Osteocyte (in vitro differentiated cells): ENCODE measurements around the gene ZCCHC7. TPM values are rescaled to one million over a fixed set of nuclear protein-coding genes. Genes with fewer than 3 reads are reported as not detected.
"Not testable (repeated sequence)": the region's sequence is repeated elsewhere in the genome, so short reads cannot be mapped to it uniquely, and the experiment has no call there.

Source experiments
- DNase-seq: peaks from one replicate; pipeline ENCODE4 v3.0.0; 2021; ENCODE audit warnings: mixed read lengths; ENCODE audit not compliant: unreplicated experiment; ENCODE audit errors: extremely low spot score
- H3K27ac Mint-ChIP-seq: one replicate; pipeline ENCODE4 v1.8.0; 2021; ENCODE audit warnings: mild to moderate bottlenecking, mixed read lengths; ENCODE audit not compliant: unreplicated experiment
- H3K27me3 Mint-ChIP-seq: one replicate; pipeline ENCODE4 v1.8.0; 2021; ENCODE audit warnings: mixed read lengths; ENCODE audit not compliant: unreplicated experiment
- H3K36me3 Mint-ChIP-seq: one replicate; pipeline ENCODE4 v1.8.0; 2021; ENCODE audit warnings: mixed read lengths; ENCODE audit not compliant: unreplicated experiment
- H3K4me1 Mint-ChIP-seq: one replicate; pipeline ENCODE4 v1.8.0; 2021; ENCODE audit warnings: mixed read lengths; ENCODE audit not compliant: unreplicated experiment
- H3K4me3 Mint-ChIP-seq: one replicate; pipeline ENCODE4 v1.8.0; 2021; ENCODE audit warnings: mild to moderate bottlenecking, moderate library complexity, mixed read lengths; ENCODE audit not compliant: unreplicated experiment
- H3K9me3 Mint-ChIP-seq: one replicate; pipeline ENCODE4 v1.8.0; 2021; ENCODE audit warnings: mixed read lengths; ENCODE audit not compliant: unreplicated experiment
- total RNA-seq: library from RNA; stranded (reverse); gene quantifications from 2 replicates; pipeline ENCODE4 v1.2.1, GENCODE V29; 2021
- TF ChIP-seq, protein P1 (sequence below): fragments of 200-600 bp; sonication (generic); IDR thresholded peaks from 2 replicates; pipeline ENCODE4 v1.5.0; 2021; ENCODE audit warnings: antibody characterized with exemption, mild to moderate bottlenecking, moderate library complexity

ZCCHC7 gene
- total RNA-seq, 1 donor from 2014 or later, result 22.8 TPM

DNA sequence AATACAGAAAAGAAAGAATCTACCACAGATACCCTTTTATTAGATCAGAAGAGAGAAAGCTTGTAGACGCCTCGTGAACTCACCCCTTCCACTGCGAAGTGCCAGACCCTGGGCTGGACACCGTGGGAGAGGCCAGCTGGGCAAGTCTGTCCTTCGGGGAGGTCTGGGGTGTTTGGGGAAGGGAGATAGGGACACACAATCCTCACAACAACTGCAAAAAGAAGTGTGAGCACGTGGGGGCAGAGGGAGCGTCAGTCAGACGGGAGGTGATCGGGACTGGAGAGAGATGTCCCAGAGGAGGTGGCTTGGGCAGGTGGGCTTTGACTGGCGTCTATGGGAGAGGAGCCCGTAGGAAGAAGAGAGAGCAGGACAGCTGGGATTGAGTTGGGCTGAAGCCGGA is 274.9 kb downstream of the ZCCHC7 start:
- H3K9me3 Mint-ChIP-seq, result no peaks in the 10 kb centered on the region
- DNase-seq, result no peak

DNA sequence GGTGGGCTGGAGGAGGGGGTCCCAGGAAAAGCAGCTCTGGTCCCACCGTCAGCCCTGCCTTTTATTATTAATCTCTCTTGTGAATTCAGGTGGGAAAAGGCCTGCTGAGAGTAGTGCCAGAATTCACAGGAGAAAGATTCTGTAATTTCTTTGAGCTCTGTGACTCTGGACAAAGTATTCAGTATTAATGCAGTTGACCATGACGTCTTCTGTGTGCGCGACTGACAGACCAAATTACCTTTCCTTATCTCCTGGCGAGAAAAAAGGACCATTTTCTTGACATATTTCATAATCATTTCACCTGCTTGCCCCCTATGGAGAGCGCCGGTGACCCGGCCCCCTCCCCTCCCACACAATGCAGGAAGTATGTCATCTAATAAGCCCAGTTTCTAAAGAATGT is 275.3 kb downstream of the ZCCHC7 start:
- Mint-ChIP-seq H3K9me3 (no peaks in the 10 kb centered on the region), H3K4me3 (no peak overlapping the region), H3K36me3 (no peaks in the 10 kb centered on the region), H3K27me3 (peaks cover 19% of the 10 kb centered on the region), H3K4me1 (no peaks in the 10 kb centered on the region), H3K27ac (no peak overlapping the region)
- TF ChIP-seq, protein P1, sequence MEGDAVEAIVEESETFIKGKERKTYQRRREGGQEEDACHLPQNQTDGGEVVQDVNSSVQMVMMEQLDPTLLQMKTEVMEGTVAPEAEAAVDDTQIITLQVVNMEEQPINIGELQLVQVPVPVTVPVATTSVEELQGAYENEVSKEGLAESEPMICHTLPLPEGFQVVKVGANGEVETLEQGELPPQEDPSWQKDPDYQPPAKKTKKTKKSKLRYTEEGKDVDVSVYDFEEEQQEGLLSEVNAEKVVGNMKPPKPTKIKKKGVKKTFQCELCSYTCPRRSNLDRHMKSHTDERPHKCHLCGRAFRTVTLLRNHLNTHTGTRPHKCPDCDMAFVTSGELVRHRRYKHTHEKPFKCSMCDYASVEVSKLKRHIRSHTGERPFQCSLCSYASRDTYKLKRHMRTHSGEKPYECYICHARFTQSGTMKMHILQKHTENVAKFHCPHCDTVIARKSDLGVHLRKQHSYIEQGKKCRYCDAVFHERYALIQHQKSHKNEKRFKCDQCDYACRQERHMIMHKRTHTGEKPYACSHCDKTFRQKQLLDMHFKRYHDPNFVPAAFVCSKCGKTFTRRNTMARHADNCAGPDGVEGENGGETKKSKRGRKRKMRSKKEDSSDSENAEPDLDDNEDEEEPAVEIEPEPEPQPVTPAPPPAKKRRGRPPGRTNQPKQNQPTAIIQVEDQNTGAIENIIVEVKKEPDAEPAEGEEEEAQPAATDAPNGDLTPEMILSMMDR, result no peak
- no peak for DNase-seq

More for the DNA sequence above, 274.9 kb downstream of the ZCCHC7 start:
- TF ChIP-seq, protein P1, result no peak
- no peak overlapping the region for H3K27ac Mint-ChIP-seq
- no peaks in the 10 kb centered on the region for H3K4me1 Mint-ChIP-seq
- H3K36me3 Mint-ChIP-seq, result no peaks in the 10 kb centered on the region
- H3K4me3 Mint-ChIP-seq, result no peak overlapping the region
- H3K27me3 Mint-ChIP-seq, result peaks cover 18% of the 10 kb centered on the region

DNA sequence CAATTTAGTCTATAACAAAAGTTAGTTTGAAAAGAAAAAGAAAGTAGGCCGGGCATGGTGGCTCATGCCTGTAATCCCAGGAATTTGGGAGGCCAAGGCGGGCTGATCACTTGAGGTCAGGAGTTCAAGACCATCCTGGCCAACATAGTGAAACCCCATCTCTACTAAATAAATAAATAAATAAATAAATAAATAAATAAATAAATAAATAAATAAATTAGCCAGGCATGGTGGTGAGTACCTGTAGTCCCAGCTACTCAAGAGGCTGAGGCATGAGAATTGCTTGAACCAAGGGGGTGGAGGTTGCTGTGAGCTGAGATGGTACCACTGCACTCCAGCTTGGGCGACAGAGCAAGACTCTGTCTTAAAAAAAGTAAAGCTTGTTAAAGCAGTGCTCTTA is 277.6 kb downstream of the ZCCHC7 start:
- H3K36me3 Mint-ChIP-seq, H3K4me3 Mint-ChIP-seq, H3K9me3 Mint-ChIP-seq: not testable (repeated sequence)

DNA sequence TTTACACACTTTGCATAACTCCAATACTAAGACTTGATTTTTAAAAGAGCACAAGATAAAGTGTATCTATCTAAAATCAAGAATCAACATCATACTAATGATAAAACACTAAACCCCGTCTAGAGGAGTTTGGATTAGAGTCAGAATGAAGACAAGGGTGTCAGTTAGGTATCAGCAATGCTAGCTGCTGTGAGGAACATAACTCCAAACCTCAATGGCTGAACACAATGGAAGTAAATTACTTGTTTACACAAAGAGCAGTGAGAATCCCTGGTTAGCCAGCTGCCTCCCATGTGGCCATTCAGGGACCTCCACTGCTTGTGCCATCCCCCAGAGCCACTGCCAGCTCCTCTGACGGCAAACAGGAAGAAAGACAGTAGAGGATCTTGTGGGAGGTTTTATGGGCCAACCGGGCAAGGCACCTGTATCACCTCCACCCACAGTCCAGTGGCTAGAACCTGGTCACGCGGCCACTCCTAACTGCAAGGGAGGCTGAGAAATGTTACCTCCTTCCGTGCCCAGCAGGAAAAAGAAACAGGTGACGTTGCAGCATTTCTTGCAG is 278.2 kb downstream of the ZCCHC7 start:
- H3K9me3 Mint-ChIP-seq, result no peaks in the 10 kb centered on the region
- no peak overlapping the region for H3K27ac Mint-ChIP-seq
- TF ChIP-seq, protein P1, result no peak

More for the DNA sequence above, 277.6 kb downstream of the ZCCHC7 start:
- not testable (repeated sequence) for DNase-seq, H3K27ac Mint-ChIP-seq, H3K4me1 Mint-ChIP-seq
- peaks cover 26% of the 10 kb centered on the region for H3K27me3 Mint-ChIP-seq

DNA sequence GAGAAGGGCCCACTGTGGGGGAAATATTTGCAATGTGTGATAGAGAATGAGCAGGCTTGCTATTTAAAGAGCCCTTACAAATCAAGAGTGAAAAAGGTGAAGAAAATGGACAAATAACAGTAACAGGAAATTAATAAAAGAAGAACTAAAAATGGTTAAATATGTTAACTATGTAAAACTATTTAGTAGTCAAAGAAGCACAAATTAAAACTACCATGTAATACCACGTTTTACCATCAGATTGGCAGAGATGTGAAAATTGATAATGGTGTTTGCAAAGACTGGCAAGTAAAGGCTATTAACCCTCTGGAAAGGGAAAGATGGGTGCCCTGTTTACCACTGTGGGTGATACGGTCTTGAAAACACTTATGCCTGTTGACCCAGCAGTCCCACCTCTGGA is 279.0 kb downstream of the ZCCHC7 start:
- Mint-ChIP-seq H3K27me3 (peaks cover 35% of the 10 kb centered on the region), H3K36me3 (no peaks in the 10 kb centered on the region), H3K9me3 (no peaks in the 10 kb centered on the region), H3K4me3 (no peak overlapping the region), H3K27ac (no peak overlapping the region), H3K4me1 (no peaks in the 10 kb centered on the region)
- no peak for DNase-seq
- TF ChIP-seq, protein P1, result no peak

More for the DNA sequence above, 278.2 kb downstream of the ZCCHC7 start:
- no peaks in the 10 kb centered on the region for H3K36me3 Mint-ChIP-seq
- no peak for DNase-seq
- H3K27me3 Mint-ChIP-seq, result peaks cover 31% of the 10 kb centered on the region
- no peak overlapping the region for H3K4me3 Mint-ChIP-seq
- no peaks in the 10 kb centered on the region for H3K4me1 Mint-ChIP-seq

DNA sequence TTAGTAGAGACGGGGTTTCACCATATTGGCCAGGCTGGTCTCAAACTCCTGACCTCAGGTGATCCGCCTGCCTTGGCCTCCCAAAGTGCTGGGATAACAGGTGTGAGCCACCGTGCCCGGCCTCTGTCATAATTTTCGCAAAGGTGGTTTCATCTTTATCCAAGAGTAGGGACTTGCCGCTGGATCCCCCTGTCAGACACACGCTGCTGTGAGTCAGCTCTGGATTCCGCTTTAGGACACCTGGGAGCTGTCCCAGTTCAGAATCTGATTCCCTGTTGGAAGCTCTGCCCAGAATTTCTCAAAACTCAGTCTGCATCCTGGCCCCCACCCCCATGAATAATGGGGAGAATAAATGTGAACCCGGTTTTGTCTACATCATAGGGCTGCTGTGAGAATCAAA is 284.2 kb downstream of the ZCCHC7 start:
- H3K36me3 Mint-ChIP-seq, result no peaks in the 10 kb centered on the region
- no peak for DNase-seq

More for the DNA sequence above, 284.2 kb downstream of the ZCCHC7 start:
- H3K4me1 Mint-ChIP-seq, result no peaks in the 10 kb centered on the region
- H3K27me3 Mint-ChIP-seq, result peaks cover 28% of the 10 kb centered on the region
- H3K27ac Mint-ChIP-seq, result no peak overlapping the region
- no peaks in the 10 kb centered on the region for H3K9me3 Mint-ChIP-seq
- H3K4me3 Mint-ChIP-seq, result no peak overlapping the region
- TF ChIP-seq, protein P1, result no peak
